ENCODE results near the gene C19orf25. TPM values are rescaled to one million over a fixed set of nuclear protein-coding genes. Genes with fewer than 3 reads are reported as not detected.
A peak's percentile ranks its signal among the peaks of the same experiment; 100 is the strongest.

C19orf25 gene
- total RNA-seq, 1 donor from 2014 or later, result 29.2 TPM

DNA sequence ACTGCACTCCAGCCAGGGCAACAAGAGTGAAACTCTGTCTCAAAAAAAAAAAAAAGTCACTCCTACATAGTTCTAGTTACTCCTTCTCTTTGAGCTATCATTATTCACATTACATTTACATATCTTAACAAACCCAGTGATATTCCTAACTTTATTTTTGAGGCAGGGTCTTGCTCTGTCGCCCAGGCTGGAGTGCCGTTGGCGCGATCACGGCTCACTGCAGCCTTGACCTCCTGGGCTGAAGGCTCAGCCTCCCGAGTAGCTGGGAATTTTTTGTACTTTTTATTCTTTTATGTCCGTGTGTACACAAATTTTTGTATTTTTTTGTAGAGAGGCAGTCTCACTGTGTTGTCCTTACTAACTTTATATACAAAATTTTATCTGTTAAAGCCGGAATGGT lies 41.4 kb downstream of the C19orf25 start:
- DNase-seq, result no peak
- Mint-ChIP-seq H3K27me3 (ENCODE audit: unreplicated experiment) (peaks cover 3% of the 10 kb centered on the region), H3K4me3 (ENCODE audit: unreplicated experiment) (peak overlapping the region; percentile 90), H3K27ac (ENCODE audit: unreplicated experiment) (no peak overlapping the region), H3K9me3 (ENCODE audit: unreplicated experiment) (peaks cover 16% of the 10 kb centered on the region), H3K4me1 (ENCODE audit: low read depth, unreplicated experiment) (peaks cover 7% of the 10 kb centered on the region), H3K36me3 (ENCODE audit: unreplicated experiment) (no peaks in the 10 kb centered on the region)
- TF ChIP-seq, protein P1, sequence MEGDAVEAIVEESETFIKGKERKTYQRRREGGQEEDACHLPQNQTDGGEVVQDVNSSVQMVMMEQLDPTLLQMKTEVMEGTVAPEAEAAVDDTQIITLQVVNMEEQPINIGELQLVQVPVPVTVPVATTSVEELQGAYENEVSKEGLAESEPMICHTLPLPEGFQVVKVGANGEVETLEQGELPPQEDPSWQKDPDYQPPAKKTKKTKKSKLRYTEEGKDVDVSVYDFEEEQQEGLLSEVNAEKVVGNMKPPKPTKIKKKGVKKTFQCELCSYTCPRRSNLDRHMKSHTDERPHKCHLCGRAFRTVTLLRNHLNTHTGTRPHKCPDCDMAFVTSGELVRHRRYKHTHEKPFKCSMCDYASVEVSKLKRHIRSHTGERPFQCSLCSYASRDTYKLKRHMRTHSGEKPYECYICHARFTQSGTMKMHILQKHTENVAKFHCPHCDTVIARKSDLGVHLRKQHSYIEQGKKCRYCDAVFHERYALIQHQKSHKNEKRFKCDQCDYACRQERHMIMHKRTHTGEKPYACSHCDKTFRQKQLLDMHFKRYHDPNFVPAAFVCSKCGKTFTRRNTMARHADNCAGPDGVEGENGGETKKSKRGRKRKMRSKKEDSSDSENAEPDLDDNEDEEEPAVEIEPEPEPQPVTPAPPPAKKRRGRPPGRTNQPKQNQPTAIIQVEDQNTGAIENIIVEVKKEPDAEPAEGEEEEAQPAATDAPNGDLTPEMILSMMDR (IDR thresholded peaks at IDR 0.05; ENCODE audit: partially characterized antibody, unreplicated experiment), result no peak

DNA sequence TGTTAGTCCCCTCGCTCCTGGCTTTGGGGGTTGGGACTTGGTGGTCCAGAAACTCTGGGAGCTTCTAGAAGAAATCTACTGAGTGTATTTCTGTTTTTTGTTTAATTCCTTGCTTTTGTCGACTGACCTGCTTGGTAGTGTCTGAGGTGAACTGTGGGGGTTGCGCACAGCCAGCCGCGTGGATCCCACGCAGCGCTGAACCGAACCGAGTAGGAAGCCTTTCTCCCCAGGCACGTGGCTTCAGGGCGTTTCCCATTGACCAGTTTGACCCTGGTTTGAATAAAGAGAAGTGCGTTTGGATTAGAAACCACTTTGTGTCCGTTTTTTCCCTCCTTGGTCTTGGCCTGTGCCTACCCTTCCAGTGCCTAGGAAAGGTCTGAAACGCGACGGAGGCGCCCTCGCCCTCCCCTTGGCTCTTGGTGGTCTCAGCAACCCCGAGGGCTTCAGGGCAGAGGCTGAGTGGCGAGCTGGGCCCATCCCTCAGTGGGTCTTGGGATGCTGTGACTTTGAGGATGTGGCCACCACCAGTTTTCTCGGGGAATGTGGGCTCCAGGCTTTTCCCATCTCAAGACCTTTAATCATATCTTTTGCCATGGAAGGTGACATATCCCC lies 43.5 kb downstream of the C19orf25 start:
- Mint-ChIP-seq H3K36me3 (ENCODE audit: unreplicated experiment) (no peaks in the 10 kb centered on the region), H3K27me3 (ENCODE audit: unreplicated experiment) (peaks cover 3% of the 10 kb centered on the region), H3K4me1 (ENCODE audit: low read depth, unreplicated experiment) (peaks cover 7% of the 10 kb centered on the region), H3K27ac (ENCODE audit: unreplicated experiment) (peak overlapping the region; percentile 64), H3K4me3 (ENCODE audit: unreplicated experiment) (peak overlapping the region; percentile 23), H3K9me3 (ENCODE audit: unreplicated experiment) (peaks cover 14% of the 10 kb centered on the region)
- DNase-seq, result no peak
- TF ChIP-seq, protein P1 (IDR thresholded peaks at IDR 0.05; ENCODE audit: partially characterized antibody, unreplicated experiment), result no peak

DNA sequence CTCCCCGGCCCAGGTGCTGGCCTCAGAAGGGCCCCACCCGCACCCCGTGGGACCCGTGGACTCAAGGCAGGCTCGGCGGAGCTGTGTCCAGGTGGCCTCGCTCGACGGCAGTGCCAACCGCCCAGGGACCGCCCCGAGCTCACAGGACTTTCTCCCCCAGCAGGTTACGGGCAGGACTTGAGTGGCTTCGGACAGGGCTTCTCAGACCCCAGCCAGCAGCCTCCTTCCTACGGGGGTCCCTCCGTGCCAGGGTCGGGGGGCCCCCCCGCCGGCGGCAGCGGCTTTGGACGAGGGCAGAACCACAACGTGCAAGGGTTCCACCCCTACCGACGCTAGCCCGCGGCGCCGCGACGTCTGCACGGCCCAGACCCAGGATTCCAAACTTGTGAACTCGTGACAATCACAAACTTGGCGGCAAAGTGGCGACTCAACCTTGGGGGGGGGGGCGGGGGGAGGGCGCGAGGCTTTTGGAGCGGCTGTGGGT lies 44.4 kb downstream of the C19orf25 start:
- Mint-ChIP-seq H3K4me3 (ENCODE audit: unreplicated experiment) (no peak overlapping the region), H3K27ac (ENCODE audit: unreplicated experiment) (no peak overlapping the region), H3K36me3 (ENCODE audit: unreplicated experiment) (no peaks in the 10 kb centered on the region), H3K27me3 (ENCODE audit: unreplicated experiment) (peaks cover 2% of the 10 kb centered on the region), H3K4me1 (ENCODE audit: low read depth, unreplicated experiment) (peaks cover 6% of the 10 kb centered on the region), H3K9me3 (ENCODE audit: unreplicated experiment) (peaks cover 11% of the 10 kb centered on the region)
- TF ChIP-seq, protein P1 (IDR thresholded peaks at IDR 0.05; ENCODE audit: partially characterized antibody, unreplicated experiment), result no peak
- no peak for DNase-seq

DNA sequence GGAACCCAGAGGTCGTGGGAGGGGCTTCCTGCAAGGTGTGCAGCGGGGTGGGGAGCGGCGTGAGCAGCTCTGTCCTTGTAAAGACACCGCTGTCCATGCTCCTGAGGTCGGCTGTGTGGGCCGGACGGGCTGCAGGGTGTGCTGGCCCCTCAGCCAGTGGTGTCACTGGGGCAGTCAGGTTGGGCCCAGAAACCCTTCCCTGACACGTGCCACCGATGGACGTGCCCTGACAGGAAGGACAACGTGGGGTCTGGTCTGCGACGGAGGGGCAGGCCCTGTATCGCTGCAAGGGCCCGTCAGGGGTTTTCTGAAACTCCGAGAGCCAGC lies 45.0 kb downstream of the C19orf25 start:
- H3K4me3 Mint-ChIP-seq (ENCODE audit: unreplicated experiment), result no peak overlapping the region
- TF ChIP-seq, protein P1 (IDR thresholded peaks at IDR 0.05; ENCODE audit: partially characterized antibody, unreplicated experiment), result no peak
- H3K27ac Mint-ChIP-seq (ENCODE audit: unreplicated experiment), result no peak overlapping the region
- H3K27me3 Mint-ChIP-seq (ENCODE audit: unreplicated experiment), result peaks cover 2% of the 10 kb centered on the region
- no peak for DNase-seq
- peaks cover 3% of the 10 kb centered on the region for H3K4me1 Mint-ChIP-seq (ENCODE audit: low read depth, unreplicated experiment)
- H3K36me3 Mint-ChIP-seq (ENCODE audit: unreplicated experiment), result no peaks in the 10 kb centered on the region
- peaks cover 8% of the 10 kb centered on the region for H3K9me3 Mint-ChIP-seq (ENCODE audit: unreplicated experiment)

DNA sequence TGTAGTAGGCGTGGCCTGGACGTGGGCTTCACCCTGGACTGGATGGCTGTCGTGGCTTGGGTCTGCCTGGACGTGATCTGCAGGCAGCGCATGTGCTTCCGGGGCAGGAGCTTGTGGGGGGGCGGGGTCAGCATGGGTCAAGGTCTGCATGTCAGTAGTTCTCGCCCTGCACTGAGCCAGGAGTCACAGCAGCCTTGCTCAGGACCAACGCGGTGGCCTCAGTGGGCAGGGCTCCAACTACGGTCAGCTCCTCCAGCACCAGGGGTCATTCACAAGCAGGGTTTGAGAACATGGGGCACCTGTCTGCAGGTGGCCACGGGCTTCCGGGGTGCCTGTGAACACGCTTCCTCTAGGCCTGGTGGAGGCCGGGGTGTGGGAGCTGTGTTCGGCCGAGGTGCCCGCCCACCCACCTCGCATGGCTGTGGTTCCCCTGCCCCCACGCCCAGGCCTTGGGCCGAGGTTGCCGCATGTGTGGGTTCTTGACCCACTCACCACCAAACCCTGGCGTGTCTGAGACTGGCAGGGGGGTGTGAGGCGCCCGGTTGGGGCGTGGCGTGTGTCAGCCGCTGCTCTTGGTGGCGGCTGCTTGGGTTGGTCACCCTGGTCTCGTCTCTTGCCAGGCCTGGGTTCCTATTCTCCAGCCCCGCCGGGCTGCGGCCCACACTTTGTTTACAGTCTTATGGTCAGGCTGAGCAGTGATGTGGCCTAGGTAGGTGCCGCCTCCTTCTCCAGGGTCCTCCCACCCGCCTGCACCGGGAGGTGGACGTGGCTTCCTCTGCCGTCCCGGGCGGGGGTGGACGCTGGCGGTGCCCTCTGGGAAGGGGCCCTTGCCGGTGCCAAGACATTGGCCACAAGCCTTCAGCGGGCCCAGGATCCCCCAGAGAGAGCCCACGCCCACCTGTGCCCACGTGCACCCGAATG lies 45.6 kb downstream of the C19orf25 start:
- H3K27me3 Mint-ChIP-seq (ENCODE audit: unreplicated experiment), result peaks cover 2% of the 10 kb centered on the region
- H3K36me3 Mint-ChIP-seq (ENCODE audit: unreplicated experiment), result no peaks in the 10 kb centered on the region
- no peak overlapping the region for H3K27ac Mint-ChIP-seq (ENCODE audit: unreplicated experiment)
- no peak overlapping the region for H3K4me3 Mint-ChIP-seq (ENCODE audit: unreplicated experiment)
- TF ChIP-seq, protein P1 (IDR thresholded peaks at IDR 0.05; ENCODE audit: partially characterized antibody, unreplicated experiment), result no peak
- DNase-seq, result no peak
- peaks cover 3% of the 10 kb centered on the region for H3K4me1 Mint-ChIP-seq (ENCODE audit: low read depth, unreplicated experiment)
- peaks cover 8% of the 10 kb centered on the region for H3K9me3 Mint-ChIP-seq (ENCODE audit: unreplicated experiment)

Data from glutamatergic neuron (in vitro differentiated cells).